Measurements from ENCODE around the gene KCTD4.

DNA sequence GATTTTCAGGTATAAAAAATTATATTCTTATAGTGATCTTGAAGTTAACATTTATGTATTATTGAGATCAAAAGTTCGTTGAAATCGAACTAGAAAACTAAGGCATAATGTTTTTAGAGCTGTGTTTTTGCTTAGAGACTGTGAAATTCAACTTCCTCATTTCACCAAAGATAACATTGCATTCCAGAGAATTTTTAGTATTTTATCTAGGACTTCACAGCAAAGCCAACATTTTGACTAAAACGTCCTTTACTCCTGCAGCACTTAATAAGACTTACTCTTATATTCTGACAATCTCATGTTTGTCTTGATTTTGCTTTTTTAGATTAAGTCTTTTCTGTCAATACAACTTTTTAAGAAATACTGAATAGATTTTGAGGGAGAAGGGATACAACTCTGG is 4.7 kb downstream of the KCTD4 start:
- no peak for TF ChIP-seq ZNF302 (tag by site-specific recombination; IDR thresholded peaks at IDR 0.05; ENCODE audit: low read depth)
- TF ChIP-seq ZNF416 (tag by site-specific recombination; IDR thresholded peaks at IDR 0.05): no peak
- TF ChIP-seq TCF7L2 (IDR thresholded peaks at IDR 0.05; ENCODE audit: borderline replicate concordance, low read depth, low read length): no peak
- TF ChIP-seq ZNF274 (IDR thresholded peaks at IDR 0.05; ENCODE audit: low read length): no peak
- TF ChIP-seq ZNF274 (tag by site-specific recombination; IDR thresholded peaks at IDR 0.05; ENCODE audit: borderline replicate concordance): no peak
- no peak for TF ChIP-seq ZNF624 (tag by site-specific recombination; IDR thresholded peaks at IDR 0.05)
- no peak for TF ChIP-seq SP2 (tag by site-specific recombination; IDR thresholded peaks at IDR 0.05)
- TF ChIP-seq, protein P1, sequence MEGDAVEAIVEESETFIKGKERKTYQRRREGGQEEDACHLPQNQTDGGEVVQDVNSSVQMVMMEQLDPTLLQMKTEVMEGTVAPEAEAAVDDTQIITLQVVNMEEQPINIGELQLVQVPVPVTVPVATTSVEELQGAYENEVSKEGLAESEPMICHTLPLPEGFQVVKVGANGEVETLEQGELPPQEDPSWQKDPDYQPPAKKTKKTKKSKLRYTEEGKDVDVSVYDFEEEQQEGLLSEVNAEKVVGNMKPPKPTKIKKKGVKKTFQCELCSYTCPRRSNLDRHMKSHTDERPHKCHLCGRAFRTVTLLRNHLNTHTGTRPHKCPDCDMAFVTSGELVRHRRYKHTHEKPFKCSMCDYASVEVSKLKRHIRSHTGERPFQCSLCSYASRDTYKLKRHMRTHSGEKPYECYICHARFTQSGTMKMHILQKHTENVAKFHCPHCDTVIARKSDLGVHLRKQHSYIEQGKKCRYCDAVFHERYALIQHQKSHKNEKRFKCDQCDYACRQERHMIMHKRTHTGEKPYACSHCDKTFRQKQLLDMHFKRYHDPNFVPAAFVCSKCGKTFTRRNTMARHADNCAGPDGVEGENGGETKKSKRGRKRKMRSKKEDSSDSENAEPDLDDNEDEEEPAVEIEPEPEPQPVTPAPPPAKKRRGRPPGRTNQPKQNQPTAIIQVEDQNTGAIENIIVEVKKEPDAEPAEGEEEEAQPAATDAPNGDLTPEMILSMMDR (tag by site-specific recombination; IDR thresholded peaks at IDR 0.05): no peak
- TF ChIP-seq ZNF501 (tag by site-specific recombination; IDR thresholded peaks at IDR 0.05): no peak
